Trophoblast cell (in vitro differentiated cells and primary cell): Measurements from ENCODE around the gene RANGAP1.

Source experiments
- DNase-seq, 2 donors: peaks; one replicate each; pipeline ENCODE4 v3.0.0-alpha.2; 2016
- H2AFZ ChIP-seq: 2 replicates; pipeline ENCODE4 v1.6.1; 2013; ENCODE audit warnings: low read length, moderate library complexity, mild to moderate bottlenecking; ENCODE audit not compliant: insufficient read depth, poor library complexity
- H2AK5ac ChIP-seq: 2 replicates; pipeline ENCODE4 v1.6.1; 2013; ENCODE audit warnings: mild to moderate bottlenecking, low read length
- H2BK120ac ChIP-seq: 2 replicates; pipeline ENCODE4 v1.6.1; 2013; ENCODE audit warnings: low read length, mild to moderate bottlenecking, moderate library complexity; ENCODE audit not compliant: insufficient read depth, poor library complexity
- H2BK12ac ChIP-seq: 2 replicates; pipeline ENCODE4 v1.6.1; 2013; ENCODE audit warnings: mild to moderate bottlenecking, low read length, moderate library complexity
- H2BK5ac ChIP-seq: 2 replicates; pipeline ENCODE4 v1.6.1; 2013; ENCODE audit warnings: low read length, low read depth, moderate library complexity, mild to moderate bottlenecking; ENCODE audit not compliant: poor library complexity
- H3K14ac ChIP-seq: 2 replicates; pipeline ENCODE4 v1.6.1; 2013; ENCODE audit warnings: mild to moderate bottlenecking, low read length
- H3K18ac ChIP-seq: 2 replicates; pipeline ENCODE4 v1.6.1; 2013; ENCODE audit warnings: mild to moderate bottlenecking, low read length
- H3K23ac ChIP-seq: 2 replicates; pipeline ENCODE4 v1.6.1; 2013; ENCODE audit warnings: low read length
- H3K27ac ChIP-seq: 2 replicates; pipeline ENCODE4 v1.5.1; 2013; ENCODE audit warnings: low read depth, mild to moderate bottlenecking, inconsistent platforms, low read length, moderate library complexity
- H3K27me3 ChIP-seq: 2 replicates; pipeline ENCODE4 v1.6.1; 2013; ENCODE audit warnings: inconsistent platforms, mild to moderate bottlenecking, low read length, moderate library complexity; ENCODE audit not compliant: insufficient read depth
- H3K36me3 ChIP-seq, 2 experiments: 1 replicate in 1 of 2; 2 replicates in 1 of 2; pipeline ENCODE4 v1.6.1; 2013; ENCODE audit warnings: low read length in 2 of 2, mild to moderate bottlenecking in 2 of 2, moderate library complexity in 1 of 2; ENCODE audit not compliant: insufficient read depth in 2 of 2, control insufficient read depth in 1 of 2
- H3K4ac ChIP-seq: 2 replicates; pipeline ENCODE4 v1.6.1; 2013; ENCODE audit warnings: low read depth, mild to moderate bottlenecking, low read length, moderate library complexity
- H3K4me1 ChIP-seq, 2 experiments: 1 replicate in 1 of 2; 2 replicates in 1 of 2; pipeline ENCODE4 v1.6.1; 2013; ENCODE audit warnings: low read length in 2 of 2, mild to moderate bottlenecking in 2 of 2, moderate library complexity in 1 of 2; ENCODE audit not compliant: insufficient read depth in 2 of 2, control insufficient read depth in 1 of 2
- H3K4me2 ChIP-seq: 2 replicates; pipeline ENCODE4 v1.6.1; 2013; ENCODE audit warnings: inconsistent platforms, mild to moderate bottlenecking, low read length, moderate library complexity
- H3K4me3 ChIP-seq: 2 replicates; pipeline ENCODE4 v1.5.1; 2013; ENCODE audit warnings: mild to moderate bottlenecking, low read depth, low read length, inconsistent platforms
- H3K79me1 ChIP-seq: one replicate; pipeline ENCODE4 v1.6.1; 2013; ENCODE audit warnings: low read length
- H3K79me2 ChIP-seq: 2 replicates; pipeline ENCODE4 v1.6.1; 2013; ENCODE audit warnings: low read length, mild to moderate bottlenecking; ENCODE audit not compliant: control insufficient read depth, insufficient read depth, poor library complexity
- H3K9ac ChIP-seq: 2 replicates; pipeline ENCODE4 v1.6.1; 2013; ENCODE audit warnings: mild to moderate bottlenecking, low read length
- H3K9me3 ChIP-seq: 2 replicates; pipeline ENCODE4 v1.6.1; 2013; ENCODE audit warnings: low read depth, mild to moderate bottlenecking, control low read depth, inconsistent platforms, low read length; ENCODE audit not compliant: insufficient read depth
- H4K12ac ChIP-seq: 2 replicates; pipeline ENCODE4 v1.6.1; 2013; ENCODE audit warnings: low read depth, mild to moderate bottlenecking, low read length, moderate library complexity
- H4K8ac ChIP-seq: 2 replicates; pipeline ENCODE4 v1.6.1; 2013; ENCODE audit warnings: low read depth, mild to moderate bottlenecking, low read length, moderate library complexity
- H4K91ac ChIP-seq: one replicate; pipeline ENCODE4 v1.6.1; 2013; ENCODE audit warnings: low read depth, mild to moderate bottlenecking, low read length, moderate library complexity
- WGBS: extraction: QIAGEN DNeasy Blood & Tissue Kit; methylation state at CpG from one replicate; pipeline ENCODE4 v1.1.7; 2013; ENCODE audit warnings: missing lambda C conversion rate; ENCODE audit not compliant: insufficient read length, insufficient coverage; ENCODE audit errors: extremely low coverage; 5-methylcytosine and 5-hydroxymethylcytosine counted together

The RANGAP1 gene

DNA sequence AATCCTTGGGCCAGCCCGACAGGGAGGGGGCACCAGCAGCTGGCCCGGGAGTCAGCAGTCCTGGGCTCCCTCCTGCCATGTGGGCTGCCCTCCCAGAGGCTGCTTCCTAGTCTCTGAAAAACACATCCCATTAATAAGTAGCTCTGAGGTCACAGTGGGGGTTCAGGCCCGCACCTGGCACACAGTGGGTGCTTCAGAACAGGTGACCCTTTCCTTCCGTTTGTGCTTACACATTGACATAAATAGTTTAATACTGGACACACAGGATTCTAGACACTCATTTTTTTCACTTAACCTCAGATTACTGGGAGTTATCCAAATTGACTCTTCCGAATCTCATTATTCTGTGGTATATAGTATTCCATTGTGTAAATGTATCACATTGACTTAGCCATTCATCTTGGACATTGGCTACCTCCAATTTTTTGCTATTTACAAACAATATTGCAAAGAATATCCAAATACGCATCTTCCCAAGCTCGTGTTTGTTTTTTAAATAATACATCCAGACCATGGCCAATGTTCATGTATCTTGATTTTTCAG lies 44.8 kb downstream of the RANGAP1 start:
- Histone ChIP-seq H3K4me3 (no peak overlapping the region), H2BK12ac (no peak overlapping the region), H3K18ac (no peak overlapping the region), H3K14ac (no peak overlapping the region), H2AK5ac (no peak overlapping the region), H4K8ac (no peak overlapping the region), H3K27ac (no peak overlapping the region), H2BK120ac (no peak overlapping the region), H3K9ac (no peak overlapping the region), H3K27me3 (no peaks in the 10 kb centered on the region), H3K36me3 (peaks cover 14% of the 10 kb centered on the region in 2 experiments), H3K23ac (no peak overlapping the region), H3K4me2 (no peak overlapping the region), H3K9me3 (no peaks in the 10 kb centered on the region), H4K91ac (no peak overlapping the region), H3K79me1 (peaks cover 11% of the 10 kb centered on the region), H3K79me2 (no peaks in the 10 kb centered on the region), H2BK5ac (no peak overlapping the region), H4K12ac (no peak overlapping the region), H3K4ac (no peak overlapping the region), H2AFZ (no peak overlapping the region), H3K4me1 (peaks cover 14 to 15% of the 10 kb centered on the region in 2 experiments)
- DNase-seq = no peak
- WGBS = no CpG with 5 or more reads among the region's 7 CpGs

DNA sequence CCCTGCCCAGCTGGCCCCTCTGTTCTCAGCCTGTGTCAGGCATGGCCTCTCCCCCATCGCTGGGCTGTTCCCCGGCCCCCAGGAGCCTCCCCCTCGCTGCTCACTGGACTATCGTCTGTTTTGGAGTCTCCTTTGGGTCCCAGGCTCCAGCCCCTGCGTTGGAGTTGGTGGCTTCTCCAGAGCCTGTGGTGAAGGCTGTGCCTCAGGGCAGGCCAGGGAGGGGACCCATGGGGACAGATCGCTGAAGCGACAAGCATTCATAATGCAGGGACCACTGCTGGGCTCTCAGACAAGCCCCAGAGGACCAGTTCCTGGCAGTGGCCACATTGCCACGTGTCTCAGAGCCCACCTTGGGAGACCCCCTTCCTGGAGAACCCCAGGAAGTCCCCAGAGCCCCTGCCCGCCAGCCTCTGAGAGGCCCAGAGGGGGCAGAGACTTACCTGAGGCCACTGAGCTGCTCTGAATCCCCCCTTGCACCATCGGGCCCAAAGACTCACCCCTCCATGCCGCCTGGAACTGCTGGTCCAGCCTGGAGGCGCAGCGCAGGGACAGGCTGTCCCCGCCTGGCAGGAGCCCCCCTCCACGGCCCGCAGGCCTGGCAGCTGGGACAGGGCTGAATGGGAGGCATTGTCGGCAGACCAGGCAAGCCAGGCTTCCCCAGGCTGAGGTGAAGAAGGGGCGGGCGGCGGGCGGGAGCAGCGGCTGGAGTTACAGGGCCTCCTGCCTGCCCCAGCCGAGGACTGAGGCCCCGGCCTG lies 45.4 kb downstream of the RANGAP1 start, which contains the start of gene CHADL:
CHADL (minus strand) TSS at position 555 of the 756 bp plus-strand sequence; CDS start at position 505, 50 bp downstream.
- Histone ChIP-seq H3K36me3 (peaks cover 7% of the 10 kb centered on the region in 2 experiments), H3K4me2 (no peak within 1 kb of the TSS), H2BK12ac (no peak within 1 kb of the TSS), H3K14ac (no peak within 1 kb of the TSS), H3K9me3 (no peaks in the 10 kb centered on the region), H3K27me3 (no peaks in the 10 kb centered on the region), H3K27ac (no peak within 1 kb of the TSS), H3K9ac (no peak within 1 kb of the TSS), H4K12ac (no peak within 1 kb of the TSS), H4K91ac (no peak within 1 kb of the TSS), H3K4me1 (peaks cover 14 to 15% of the 10 kb centered on the region in 2 experiments), H2BK120ac (no peak within 1 kb of the TSS), H3K79me2 (no peaks in the 10 kb centered on the region), H2AK5ac (no peak within 1 kb of the TSS), H3K79me1 (peaks cover 11% of the 10 kb centered on the region), H3K4me3 (no peak within 1 kb of the TSS), H3K23ac (no peak within 1 kb of the TSS), H2BK5ac (no peak within 1 kb of the TSS), H2AFZ (no peak within 1 kb of the TSS), H4K8ac (no peak within 1 kb of the TSS), H3K18ac (no peak within 1 kb of the TSS), H3K4ac (no peak within 1 kb of the TSS)
- no peak for DNase-seq
- WGBS = no CpG with 5 or more reads among the region's 24 CpGs

GRCh38 chr22:41239443-41240128 lies 46.4 kb downstream of the RANGAP1 start:
- no peak overlapping the region for H2BK12ac ChIP-seq
- H2BK5ac ChIP-seq = no peak overlapping the region
- no peaks in the 10 kb centered on the region for H3K9me3 ChIP-seq
- no peak overlapping the region for H3K4me2 ChIP-seq
- H3K4me3 ChIP-seq = no peak overlapping the region
- H3K36me3 ChIP-seq = no peaks in the 10 kb centered on the region
- H3K18ac ChIP-seq = no peak overlapping the region
- no peak overlapping the region for H2BK120ac ChIP-seq
- H3K27ac ChIP-seq = no peak overlapping the region
- H4K91ac ChIP-seq = no peak overlapping the region
- H3K4me1 ChIP-seq = peaks cover 14 to 15% of the 10 kb centered on the region in 2 experiments
- no peak for DNase-seq
- H3K14ac ChIP-seq = no peak overlapping the region
- no peak overlapping the region for H4K12ac ChIP-seq
- H3K23ac ChIP-seq = no peak overlapping the region
- no peak overlapping the region for H2AK5ac ChIP-seq
- H4K8ac ChIP-seq = no peak overlapping the region
- H3K79me1 ChIP-seq = peaks cover 11% of the 10 kb centered on the region
- no peaks in the 10 kb centered on the region for H3K79me2 ChIP-seq
- no peak overlapping the region for H3K9ac ChIP-seq
- H3K4ac ChIP-seq = no peak overlapping the region
- no peaks in the 10 kb centered on the region for H3K27me3 ChIP-seq
- WGBS = no CpG with 5 or more reads among the region's 16 CpGs
- H2AFZ ChIP-seq = no peak overlapping the region

DNA sequence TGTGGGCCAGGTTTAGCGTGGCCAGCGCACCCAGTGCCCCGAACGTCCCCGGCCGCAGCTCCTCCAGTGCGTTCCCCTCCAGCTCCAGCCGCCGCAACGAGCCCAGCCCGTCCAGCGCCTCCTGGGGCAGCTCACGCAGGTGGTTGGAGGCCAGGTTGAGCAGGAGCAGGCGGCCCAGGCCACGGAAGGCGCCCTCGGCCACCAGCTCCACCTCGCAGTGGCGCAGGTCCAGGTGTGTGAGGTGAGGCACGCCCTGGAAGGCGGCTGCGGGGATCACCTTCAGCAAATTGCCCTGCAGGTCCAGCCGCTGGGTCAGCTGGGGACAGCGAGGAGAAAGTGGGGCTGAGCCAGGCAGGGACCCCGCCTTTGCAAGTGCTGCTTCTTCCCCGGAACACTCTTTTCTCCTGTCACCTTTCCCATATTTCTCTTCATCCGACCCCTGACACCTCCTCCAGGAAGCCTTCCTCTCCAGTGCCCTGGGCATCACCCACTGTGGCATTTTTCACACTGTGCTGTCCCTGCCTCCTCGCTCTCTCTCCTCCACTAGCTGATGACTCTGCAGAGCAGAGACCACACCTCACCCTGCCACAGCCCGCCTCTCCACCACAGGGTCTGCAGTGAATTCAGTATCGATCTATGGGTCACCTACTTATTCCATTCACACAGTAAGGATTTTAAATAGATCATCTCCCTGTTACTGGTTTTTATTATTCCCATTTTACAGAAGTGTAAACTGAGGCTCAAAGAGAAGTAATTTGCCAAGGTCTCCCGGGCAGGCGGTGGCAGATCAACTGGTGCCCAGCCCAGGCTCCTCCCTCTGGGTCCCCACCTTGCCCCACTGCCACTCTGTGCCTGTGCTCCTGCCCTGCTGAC lies 47.2 kb downstream of the RANGAP1 start:
- Histone ChIP-seq H3K14ac (peak overlapping the region; percentile 91), H2AK5ac (peak overlapping the region; percentile 94), H3K27me3 (no peaks in the 10 kb centered on the region), H3K23ac (no peak overlapping the region), H4K8ac (peak overlapping the region; percentile 83), H2BK12ac (peak overlapping the region; percentile 70), H3K79me2 (no peaks in the 10 kb centered on the region), H4K91ac (peak overlapping the region; percentile 82), H3K4ac (peak overlapping the region; percentile 56), H2BK5ac (no peak overlapping the region), H3K4me3 (no peak overlapping the region), H3K18ac (peak overlapping the region; percentile 79), H4K12ac (peak overlapping the region; percentile 49), H2BK120ac (peak overlapping the region; percentile 52), H3K9ac (no peak overlapping the region), H3K4me1 (peaks cover 14 to 15% of the 10 kb centered on the region in 2 experiments), H3K4me2 (no peak overlapping the region), H2AFZ (peak overlapping the region; percentile 72), H3K9me3 (no peaks in the 10 kb centered on the region), H3K79me1 (peaks cover 11% of the 10 kb centered on the region), H3K27ac (no peak overlapping the region), H3K36me3 (no peaks in the 10 kb centered on the region)
- DNase-seq = peak in 1 of 2 donors; percentile 45
- WGBS = no CpG with 5 or more reads among the region's 32 CpGs
